Endothelial cell of umbilical vein (primary cell): ENCODE measurements around the gene NR1H2.
"Not testable (repeated sequence)": the region's sequence is repeated elsewhere in the genome, so short reads cannot be mapped to it uniquely, and the experiment has no call there.

Experiments
- CTCF ChIP-seq, 2 donors: IDR thresholded peaks; 1 replicate in 1 of 2; 2 replicates in 1 of 2; pipeline ENCODE4 v1.5.1; 2011; ENCODE audit warnings: low read length in 2 of 2, mild to moderate bottlenecking in 2 of 2, moderate library complexity in 2 of 2, control low read depth in 1 of 2, inconsistent platforms in 1 of 2, low read depth in 1 of 2; ENCODE audit not compliant: insufficient read depth in 1 of 2; ENCODE audit errors: extremely low read depth in 1 of 2
- EZH2 ChIP-seq: IDR thresholded peaks from 2 replicates; pipeline ENCODE4 v1.6.1; 2012; ENCODE audit warnings: borderline replicate concordance, low read depth, mild to moderate bottlenecking, moderate library complexity, low read length, inconsistent platforms; ENCODE audit not compliant: severe bottlenecking
- FOS ChIP-seq: IDR thresholded peaks from 2 replicates; pipeline ENCODE4 v1.6.1; 2011; ENCODE audit warnings: mild to moderate bottlenecking, low read length, moderate library complexity, borderline replicate concordance; ENCODE audit not compliant: insufficient read depth
- GATA2 ChIP-seq: IDR thresholded peaks from 2 replicates; pipeline ENCODE4 v1.7.0; 2011; ENCODE audit warnings: low read depth, mild to moderate bottlenecking, moderate library complexity, mixed read lengths, low read length; ENCODE audit not compliant: insufficient read length, insufficient read depth
- JUN ChIP-seq: IDR thresholded peaks from 2 replicates; pipeline ENCODE4 v1.6.1; 2011; ENCODE audit warnings: borderline replicate concordance, low read depth; ENCODE audit not compliant: insufficient read length, insufficient read depth
- MAX ChIP-seq: IDR thresholded peaks from 2 replicates; pipeline ENCODE4 v1.6.1; 2011; ENCODE audit not compliant: insufficient read depth, insufficient read length
- MYC ChIP-seq: IDR thresholded peaks from one replicate; pipeline ENCODE4 v1.6.1; 2011; ENCODE audit warnings: mild to moderate bottlenecking, low read depth, low read length
- POLR2A ChIP-seq: IDR thresholded peaks from 2 replicates; pipeline ENCODE4 v1.6.1; 2012; ENCODE audit warnings: low read depth, mild to moderate bottlenecking, control low read depth, low read length
- POLR2AphosphoS5 ChIP-seq: IDR thresholded peaks from 2 replicates; pipeline ENCODE4 v1.6.1; 2012; ENCODE audit warnings: low read depth, mild to moderate bottlenecking, control low read depth, low read length, moderate library complexity; ENCODE audit not compliant: insufficient read depth

- not testable (repeated sequence) for TF ChIP-seq CTCF (IDR thresholded peaks at IDR 0.05; ENCODE audit: extremely low read depth in 1 of 2, insufficient read depth in 1 of 2, low read depth in 1 of 2, low read length in 2 of 2); EZH2; MAX; POLR2A; FOS; MYC; POLR2AphosphoS5; GATA2; JUN
These were observed 39.2 kb upstream of the NR1H2 start for GRCh38 chr19:50337031-50337430.
